ENCODE measurements around the gene STX19. TPM values are rescaled to one million over a fixed set of nuclear protein-coding genes. Genes with fewer than 3 reads are reported as not detected.
A peak's percentile ranks its signal among the peaks of the same experiment; 100 is the strongest.

Gene STX19
- total and polyA plus RNA-seq, 2 donors (not counting 1 experiment from before 2014, with no cell fraction given): not detected

DNA sequence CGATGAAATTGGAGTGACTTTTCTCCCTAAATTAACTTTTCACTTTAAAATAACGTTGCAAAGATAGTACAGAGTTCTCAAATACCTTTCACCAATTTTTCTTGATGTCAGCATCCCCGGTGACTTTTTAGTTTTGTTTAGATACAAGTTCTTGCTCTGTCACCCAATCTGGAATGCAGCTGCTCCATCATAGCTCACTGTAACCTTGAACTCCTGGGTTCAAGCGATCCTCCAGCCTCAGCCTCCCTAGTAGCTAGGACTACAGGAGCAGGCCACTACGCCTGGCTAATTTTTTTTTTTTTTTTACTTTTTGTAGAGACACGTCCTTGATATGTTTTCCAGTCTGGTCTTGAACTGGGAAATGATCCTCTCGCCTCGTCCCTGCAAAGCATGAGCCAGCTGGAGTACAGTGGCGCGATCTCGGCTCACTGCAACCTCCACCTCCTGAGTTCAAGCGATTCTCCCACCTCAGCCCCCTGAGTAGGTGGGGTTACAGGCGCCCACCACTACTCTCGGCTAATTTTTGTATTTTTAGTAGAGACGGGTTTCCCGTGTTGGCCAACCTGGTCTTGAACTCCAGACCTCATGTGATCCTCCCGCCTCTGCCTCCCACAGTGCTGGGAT is 35.2 kb upstream of the STX19 start:
- Histone ChIP-seq H3K79me2 (ENCODE audit: control insufficient read depth, insufficient read depth, low read length) (peaks cover 15% of the 10 kb centered on the region), H3K9ac (ENCODE audit: insufficient read depth, low read length) (peak overlapping the region; percentile 95), H3K4me1 (ENCODE audit: control insufficient read depth, extremely low read depth, insufficient read depth, low read length) (no peaks in the 10 kb centered on the region), H4K20me1 (ENCODE audit: control insufficient read depth, extremely low read depth, insufficient read depth, low read length) (no peaks in the 10 kb centered on the region), H3K4me3 (replicated peaks in 1 of 4; ENCODE audit: control extremely low read depth in 1 of 4, insufficient read depth in 1 of 4, low read depth in 3 of 4, low read length in 4 of 4) (peak overlapping the region; percentile 76 to 95 (median 91)), H3K27ac (ENCODE audit: insufficient read depth, low read length) (peak overlapping the region; percentile 95), H3K9me3 (ENCODE audit: control insufficient read depth, insufficient read depth, low read depth, low read length) (no peaks in the 10 kb centered on the region), H3K4me2 (ENCODE audit: extremely low read depth, insufficient read depth, low read length) (peak overlapping the region; percentile 81), H3K36me3 (ENCODE audit: control insufficient read depth, insufficient read depth, low read length) (no peaks in the 10 kb centered on the region), H2AFZ (ENCODE audit: low read length) (peak overlapping the region; percentile 85), H3K27me3 (ENCODE audit: control insufficient read depth, insufficient read depth, low read length) (no peaks in the 10 kb centered on the region)
- DNase-seq (ENCODE audit: low read depth in 2 of 2): peak in 1 of 2 donors; percentile 13
- TF ChIP-seq, protein P1, sequence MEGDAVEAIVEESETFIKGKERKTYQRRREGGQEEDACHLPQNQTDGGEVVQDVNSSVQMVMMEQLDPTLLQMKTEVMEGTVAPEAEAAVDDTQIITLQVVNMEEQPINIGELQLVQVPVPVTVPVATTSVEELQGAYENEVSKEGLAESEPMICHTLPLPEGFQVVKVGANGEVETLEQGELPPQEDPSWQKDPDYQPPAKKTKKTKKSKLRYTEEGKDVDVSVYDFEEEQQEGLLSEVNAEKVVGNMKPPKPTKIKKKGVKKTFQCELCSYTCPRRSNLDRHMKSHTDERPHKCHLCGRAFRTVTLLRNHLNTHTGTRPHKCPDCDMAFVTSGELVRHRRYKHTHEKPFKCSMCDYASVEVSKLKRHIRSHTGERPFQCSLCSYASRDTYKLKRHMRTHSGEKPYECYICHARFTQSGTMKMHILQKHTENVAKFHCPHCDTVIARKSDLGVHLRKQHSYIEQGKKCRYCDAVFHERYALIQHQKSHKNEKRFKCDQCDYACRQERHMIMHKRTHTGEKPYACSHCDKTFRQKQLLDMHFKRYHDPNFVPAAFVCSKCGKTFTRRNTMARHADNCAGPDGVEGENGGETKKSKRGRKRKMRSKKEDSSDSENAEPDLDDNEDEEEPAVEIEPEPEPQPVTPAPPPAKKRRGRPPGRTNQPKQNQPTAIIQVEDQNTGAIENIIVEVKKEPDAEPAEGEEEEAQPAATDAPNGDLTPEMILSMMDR (conservative IDR thresholded peaks at IDR 0.05 in 1 of 2, IDR thresholded peaks at IDR 0.05 in 1 of 2; ENCODE audit: low read depth in 1 of 2, low read length in 2 of 2): no peak
- TF ChIP-seq EZH2 (IDR thresholded peaks at IDR 0.05; ENCODE audit: low read length, missing control alignments): no peak

DNA sequence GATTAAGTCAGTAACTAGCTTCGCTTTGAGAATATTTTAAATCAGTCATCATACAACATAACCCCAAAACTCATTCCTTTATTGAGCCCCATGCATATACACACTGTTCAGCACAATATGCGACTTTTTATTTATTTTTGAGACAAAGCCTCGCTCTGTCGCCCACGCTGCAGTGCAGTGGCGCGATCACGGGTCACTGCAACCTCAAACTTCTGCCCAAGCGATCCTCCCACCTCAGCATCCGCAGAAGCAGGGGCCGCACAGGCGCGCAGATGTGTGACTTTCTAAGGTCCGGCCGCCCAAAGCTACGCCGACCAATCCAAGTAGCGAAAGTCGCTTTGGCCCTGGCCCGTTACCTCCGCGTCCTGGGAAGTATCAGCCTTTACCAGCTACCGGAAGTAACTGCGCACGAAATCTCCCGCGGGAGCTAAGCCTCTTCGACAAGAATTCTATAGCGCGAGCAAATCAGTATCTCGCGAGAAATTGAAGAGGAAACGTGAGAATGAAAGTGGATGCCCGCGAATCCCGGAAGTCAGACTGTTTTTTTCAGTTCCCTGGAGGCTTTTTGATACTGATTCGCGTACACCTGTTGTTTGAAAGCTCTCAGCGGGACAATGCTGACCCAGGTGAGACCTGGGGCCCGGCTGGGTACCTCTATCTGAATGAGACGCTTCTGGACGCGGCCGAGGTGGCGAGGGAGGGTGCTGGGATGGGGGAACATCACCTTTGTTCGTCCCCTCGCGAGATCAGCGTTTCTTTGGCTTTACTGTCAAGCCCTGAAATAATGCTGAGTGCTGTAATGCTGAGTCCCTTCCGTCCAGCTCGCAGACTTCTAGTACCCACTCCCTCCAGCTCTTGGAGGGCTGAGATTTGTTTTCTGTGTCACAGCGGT is 34.4 kb upstream of the STX19 start, which contains the start of the genes DHFR2 and NSUN3:
DHFR2 (minus strand) TSS at position 404 of the 892 bp plus-strand sequence. CDS start 1,405 bp downstream, outside the sequence.
NSUN3 (plus strand) TSS at position 549 of the 892 bp plus-strand sequence; CDS start at position 615, 66 bp downstream.
- TF ChIP-seq, protein P1 (conservative IDR thresholded peaks at IDR 0.05 in 1 of 2, IDR thresholded peaks at IDR 0.05 in 1 of 2; ENCODE audit: low read depth in 1 of 2, low read length in 2 of 2): no peak
- no peak for TF ChIP-seq EZH2 (IDR thresholded peaks at IDR 0.05; ENCODE audit: low read length, missing control alignments)

DNA sequence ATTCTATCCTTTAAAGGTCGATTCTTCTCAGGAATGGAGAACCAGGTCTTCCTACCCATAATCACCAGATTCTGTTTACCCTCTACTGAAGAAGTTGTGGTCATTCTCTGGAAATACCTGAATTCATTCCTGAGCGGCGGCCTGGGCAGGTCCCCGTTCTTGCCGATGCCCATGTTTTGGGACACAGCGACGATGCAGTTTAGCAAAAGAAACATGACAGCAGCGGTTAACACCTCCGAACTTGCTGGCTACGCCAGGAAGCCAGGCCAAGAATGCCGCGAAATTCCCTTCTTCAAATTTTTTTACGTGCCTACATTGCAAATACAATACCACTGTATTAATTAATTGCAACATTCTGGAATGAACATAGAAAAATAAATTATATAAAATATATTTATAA is 32.9 kb upstream of the STX19 start:
- no peak overlapping the region for H3K4me2 ChIP-seq (ENCODE audit: extremely low read depth, insufficient read depth, low read length)
- no peaks in the 10 kb centered on the region for H3K27me3 ChIP-seq (ENCODE audit: control insufficient read depth, insufficient read depth, low read length)
- H4K20me1 ChIP-seq (ENCODE audit: control insufficient read depth, extremely low read depth, insufficient read depth, low read length): no peaks in the 10 kb centered on the region

More for the DNA sequence above, 34.4 kb upstream of the STX19 start, which contains the start of the genes DHFR2 and NSUN3:
- H3K4me2 ChIP-seq (ENCODE audit: extremely low read depth, insufficient read depth, low read length): peak within 1 kb of the TSS; percentile 95
- H3K27me3 ChIP-seq (ENCODE audit: control insufficient read depth, insufficient read depth, low read length): no peaks in the 10 kb centered on the region
- peak; percentile 98 to 99 for DNase-seq (ENCODE audit: low read depth in 2 of 2)
- H3K27ac ChIP-seq (ENCODE audit: insufficient read depth, low read length): peak within 1 kb of the TSS; percentile 95
- no peaks in the 10 kb centered on the region for H4K20me1 ChIP-seq (ENCODE audit: control insufficient read depth, extremely low read depth, insufficient read depth, low read length)
- H3K79me2 ChIP-seq (ENCODE audit: control insufficient read depth, insufficient read depth, low read length): peaks cover 15% of the 10 kb centered on the region
- no peaks in the 10 kb centered on the region for H3K9me3 ChIP-seq (ENCODE audit: control insufficient read depth, insufficient read depth, low read depth, low read length)
- H3K9ac ChIP-seq (ENCODE audit: insufficient read depth, low read length): peak within 1 kb of the TSS; percentile 95
- no peaks in the 10 kb centered on the region for H3K36me3 ChIP-seq (ENCODE audit: control insufficient read depth, insufficient read depth, low read length)
- peak within 1 kb of the TSS; percentile 85 for H2AFZ ChIP-seq (ENCODE audit: low read length)
- H3K4me3 ChIP-seq (replicated peaks in 1 of 4; ENCODE audit: control extremely low read depth in 1 of 4, insufficient read depth in 1 of 4, low read depth in 3 of 4, low read length in 4 of 4): peak within 1 kb of the TSS; percentile 76 to 95 (median 91)
- H3K4me1 ChIP-seq (ENCODE audit: control insufficient read depth, extremely low read depth, insufficient read depth, low read length): no peaks in the 10 kb centered on the region

More for the DNA sequence above, 32.9 kb upstream of the STX19 start:
- Histone ChIP-seq H3K9me3 (ENCODE audit: control insufficient read depth, insufficient read depth, low read depth, low read length) (no peaks in the 10 kb centered on the region), H3K4me3 (replicated peaks in 1 of 4; ENCODE audit: control extremely low read depth in 1 of 4, insufficient read depth in 1 of 4, low read depth in 3 of 4, low read length in 4 of 4) (no peak overlapping the region), H3K9ac (ENCODE audit: insufficient read depth, low read length) (no peak overlapping the region), H3K4me1 (ENCODE audit: control insufficient read depth, extremely low read depth, insufficient read depth, low read length) (no peaks in the 10 kb centered on the region), H2AFZ (ENCODE audit: low read length) (no peak overlapping the region), H3K27ac (ENCODE audit: insufficient read depth, low read length) (no peak overlapping the region), H3K79me2 (ENCODE audit: control insufficient read depth, insufficient read depth, low read length) (peaks cover 15% of the 10 kb centered on the region), H3K36me3 (ENCODE audit: control insufficient read depth, insufficient read depth, low read length) (no peaks in the 10 kb centered on the region)
- TF ChIP-seq, protein P1 (conservative IDR thresholded peaks at IDR 0.05 in 1 of 2, IDR thresholded peaks at IDR 0.05 in 1 of 2; ENCODE audit: low read depth in 1 of 2, low read length in 2 of 2): no peak
- TF ChIP-seq EZH2 (IDR thresholded peaks at IDR 0.05; ENCODE audit: low read length, missing control alignments): no peak
- no peak for DNase-seq (ENCODE audit: low read depth in 2 of 2)

Measured in fibroblast of lung (primary cell).